ENCODE results near the gene FIG4.
A peak's percentile ranks its signal among the peaks of the same experiment; 100 is the strongest.
"Not testable (repeated sequence)": the region's sequence is repeated elsewhere in the genome, so short reads cannot be mapped to it uniquely, and the experiment has no call there.

FIG4 gene

DNA sequence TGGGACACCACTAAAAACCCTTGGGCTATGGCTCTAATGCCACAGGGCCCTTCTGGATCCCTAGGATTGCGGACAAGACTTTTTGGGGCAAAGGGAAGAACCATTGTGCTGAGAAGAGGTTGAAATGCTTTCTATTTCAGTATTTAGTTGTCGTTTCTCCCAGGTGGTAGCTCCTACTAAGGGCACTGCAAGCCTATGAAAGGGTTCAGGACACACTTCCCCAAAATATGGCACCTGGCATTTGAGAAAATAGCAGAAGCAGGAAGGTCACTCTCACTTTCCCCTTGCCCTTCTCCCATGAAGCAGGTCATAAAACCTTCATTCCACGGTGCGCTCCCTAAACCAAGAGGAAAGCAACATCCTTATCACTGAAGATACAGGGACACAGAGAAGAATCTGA lies 161.6 kb downstream of the FIG4 start:
- DNase-seq = no peak

DNA sequence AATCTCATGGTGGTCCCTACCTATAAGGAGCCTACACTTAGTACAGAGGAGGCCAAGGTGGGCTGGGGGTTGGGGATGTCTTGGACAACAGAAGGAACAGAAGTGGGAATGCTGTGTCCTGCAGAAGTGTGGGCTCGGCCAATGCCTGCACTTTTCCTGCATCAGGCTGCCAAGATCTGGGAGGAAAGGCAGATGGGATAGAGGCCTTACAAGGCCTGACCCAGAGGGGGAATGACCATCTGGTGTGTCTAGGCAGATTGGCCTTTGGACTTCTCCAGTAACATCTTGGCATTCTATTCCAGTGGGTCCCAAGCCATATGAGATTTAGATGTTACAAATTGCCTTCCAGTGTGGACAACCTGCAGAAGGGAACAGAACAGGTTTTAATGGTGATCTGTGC lies 162.3 kb downstream of the FIG4 start:
- DNase-seq = no peak

DNA sequence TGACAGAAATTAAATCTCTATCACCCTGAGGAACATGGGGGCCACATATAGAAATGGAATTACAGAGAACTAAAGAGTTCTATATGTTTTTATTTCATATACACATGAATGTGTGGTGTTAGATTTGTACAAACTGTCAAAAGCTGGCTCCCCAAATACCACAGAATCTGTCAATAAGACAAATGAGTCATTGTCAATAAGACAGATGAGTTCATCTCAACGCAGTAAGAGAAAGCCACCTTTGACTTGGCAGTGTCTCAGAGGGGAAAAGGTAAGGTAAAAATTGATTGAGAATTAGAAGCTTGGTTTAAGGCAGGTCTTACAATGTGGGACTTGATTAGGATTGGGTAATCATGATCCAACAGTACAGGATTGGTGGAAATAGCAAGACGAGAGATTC lies 162.9 kb downstream of the FIG4 start:
- DNase-seq = no peak

DNA sequence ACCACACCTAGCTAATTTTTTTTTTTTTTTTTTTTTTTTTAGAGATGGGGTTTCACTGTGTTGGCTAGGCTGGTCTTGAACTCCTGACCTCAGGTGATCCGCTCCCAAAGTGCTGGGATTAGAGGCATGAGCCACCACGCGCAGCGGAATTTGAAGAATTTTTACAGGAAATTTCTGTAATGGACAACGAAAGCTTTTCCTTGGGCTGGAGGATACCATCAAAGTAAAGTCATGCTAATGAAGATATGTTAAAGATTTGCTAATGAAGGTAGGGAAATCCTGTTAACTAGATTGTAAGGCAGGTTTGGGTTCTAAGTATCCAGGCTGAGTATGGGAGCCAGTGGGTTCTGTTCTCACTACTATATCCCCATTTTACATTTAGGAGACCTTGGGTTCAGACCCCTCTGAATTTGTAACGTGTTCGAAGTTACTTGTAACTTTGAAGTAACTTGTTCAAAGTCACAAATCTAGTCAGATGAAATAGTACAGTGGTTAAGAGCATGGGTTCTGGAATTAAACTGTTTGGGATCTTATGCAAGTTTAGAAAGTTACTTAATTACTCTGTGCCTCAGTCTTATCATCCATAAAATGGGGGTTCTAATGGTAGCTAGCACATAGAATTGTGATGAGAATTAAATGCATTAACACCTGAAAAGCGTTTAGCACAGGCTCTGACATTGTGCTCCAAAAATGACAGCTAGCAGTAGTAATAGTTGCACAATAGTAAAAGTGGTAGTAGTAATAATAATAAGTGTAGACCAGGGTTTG lies 163.6 kb downstream of the FIG4 start:
- DNase-seq = no peak

DNA sequence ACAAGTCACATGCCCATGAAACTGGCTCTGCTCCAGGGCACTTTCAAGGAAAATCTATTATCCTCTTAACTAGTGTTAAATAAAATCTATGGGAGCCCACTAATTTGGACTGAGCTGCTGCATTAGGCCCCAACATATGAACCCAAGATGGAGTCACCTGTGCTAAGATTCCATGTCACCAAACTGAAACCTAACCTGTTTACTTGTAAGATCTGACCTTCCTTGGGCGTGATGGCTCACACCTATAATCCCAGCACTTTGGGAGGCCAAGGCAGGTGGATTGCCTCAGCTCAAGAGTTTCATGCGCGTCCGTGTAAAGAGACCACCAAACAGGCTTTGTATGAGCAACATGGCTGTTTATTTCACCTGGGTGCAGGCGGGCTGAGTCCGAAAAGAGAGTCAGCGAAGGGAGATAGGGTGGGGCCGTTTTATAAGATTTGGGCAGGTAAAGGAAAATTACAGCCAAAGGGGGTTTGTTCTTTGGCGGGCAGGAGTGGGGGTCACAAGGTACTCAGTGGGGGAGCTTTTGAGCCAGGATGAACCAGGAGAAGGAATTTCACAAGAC lies 164.5 kb downstream of the FIG4 start:
- DNase-seq = not testable (repeated sequence)

DNA sequence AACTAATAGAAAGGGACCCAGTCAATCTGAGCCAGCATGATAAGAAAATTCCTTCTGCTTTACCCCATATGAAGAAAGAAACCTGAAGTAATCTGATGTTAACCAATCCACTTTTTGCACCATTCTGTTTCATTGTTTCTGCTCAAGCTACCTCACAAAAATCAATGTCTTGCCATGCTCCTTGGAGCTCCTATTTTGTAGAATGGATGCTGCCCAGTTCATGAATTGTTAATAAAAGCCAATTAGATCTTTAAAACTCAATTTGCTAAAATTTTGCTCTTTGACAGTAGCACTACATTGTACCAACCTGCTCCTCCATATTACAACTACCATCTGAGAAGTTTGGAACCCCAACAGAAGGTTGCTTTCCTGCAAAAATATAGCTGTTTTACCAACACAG lies 170.8 kb downstream of the FIG4 start:
- DNase-seq = no peak

DNA sequence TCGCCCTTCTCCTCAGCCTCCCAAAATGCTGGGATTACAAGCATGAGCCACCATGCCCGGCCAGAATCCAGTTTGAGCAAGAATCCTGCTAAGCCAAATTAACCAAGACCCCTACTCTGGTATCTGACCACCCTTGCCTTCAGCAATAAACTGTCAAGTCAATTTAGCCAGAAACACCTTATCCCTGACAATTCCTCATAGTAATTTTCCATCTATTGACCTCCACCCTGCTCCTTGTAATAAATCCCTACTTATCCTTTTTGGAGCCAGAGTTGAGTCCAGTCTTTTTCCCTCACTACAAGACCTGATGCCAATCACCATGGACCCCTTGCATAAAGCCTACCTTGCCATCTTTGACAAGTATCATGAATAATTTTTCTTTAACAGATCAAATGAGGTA lies 173.0 kb downstream of the FIG4 start:
- no peak for DNase-seq

DNA sequence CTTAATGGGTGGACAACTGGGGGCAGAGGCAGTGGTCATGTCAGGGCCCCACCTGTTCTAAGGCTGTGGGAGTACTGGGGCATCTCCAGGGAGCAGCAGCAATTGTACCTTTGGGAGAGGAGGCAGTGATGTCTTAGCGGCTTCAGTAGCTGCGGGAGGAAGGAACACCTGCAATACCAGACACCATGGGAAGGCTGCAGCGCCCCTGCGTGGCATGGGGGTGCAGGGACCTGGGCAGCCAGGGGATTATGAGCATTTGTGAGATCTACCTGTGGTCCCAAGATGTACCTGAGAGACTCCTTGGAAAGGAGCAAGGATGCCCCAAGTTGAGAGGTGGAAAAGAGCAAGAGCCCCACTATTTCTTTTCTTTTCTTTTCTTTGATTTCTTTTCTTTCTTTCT lies 174.9 kb downstream of the FIG4 start:
- no peak for DNase-seq

DNA sequence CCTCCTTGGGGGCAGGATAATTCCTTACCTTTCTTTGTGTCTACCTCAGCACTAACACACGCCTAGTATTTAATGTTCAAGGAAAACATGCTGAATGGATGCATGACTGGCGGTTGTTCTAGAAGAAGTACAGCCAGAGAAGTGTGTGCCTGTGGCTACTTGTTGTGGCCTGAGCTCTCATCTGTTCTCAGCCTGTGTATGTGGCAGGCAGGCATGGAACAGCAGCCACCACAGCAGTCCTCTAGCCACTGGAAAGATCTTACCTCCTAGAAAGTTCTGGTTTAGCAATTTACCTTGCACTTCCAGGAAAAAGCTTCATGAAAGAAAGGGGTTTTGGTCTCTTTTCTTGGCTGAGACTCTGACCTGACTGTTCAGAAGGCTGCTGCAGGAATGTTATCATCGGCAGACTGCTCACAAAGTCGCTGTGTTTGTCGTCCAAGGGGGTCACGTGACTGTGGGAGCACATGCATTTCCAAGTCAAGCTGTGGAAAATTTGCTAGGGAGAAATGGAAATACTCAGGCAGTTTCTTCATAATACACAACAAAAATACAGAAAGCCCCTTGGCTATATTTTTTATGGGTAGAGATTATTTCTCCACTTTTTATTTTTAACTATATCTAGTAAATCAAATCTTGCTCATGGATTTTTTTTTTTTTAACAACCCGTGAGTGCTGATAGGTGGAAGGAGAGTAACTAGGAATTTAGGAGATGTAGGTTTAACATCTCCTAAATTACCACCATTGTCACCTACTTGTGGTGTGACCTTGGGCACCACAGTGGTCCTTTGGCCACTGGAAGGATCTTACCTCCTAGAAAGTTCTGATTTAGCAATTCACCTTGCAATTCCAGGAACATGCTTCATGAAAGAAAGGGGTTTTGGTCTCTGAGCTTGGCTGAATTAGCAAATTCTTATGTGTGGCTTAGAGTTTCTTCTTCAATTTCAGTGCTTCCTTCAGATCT lies 176.2 kb downstream of the FIG4 start:
- peak in 55 of 56 donors; percentile 2 to 88 (median 61) for DNase-seq

DNA sequence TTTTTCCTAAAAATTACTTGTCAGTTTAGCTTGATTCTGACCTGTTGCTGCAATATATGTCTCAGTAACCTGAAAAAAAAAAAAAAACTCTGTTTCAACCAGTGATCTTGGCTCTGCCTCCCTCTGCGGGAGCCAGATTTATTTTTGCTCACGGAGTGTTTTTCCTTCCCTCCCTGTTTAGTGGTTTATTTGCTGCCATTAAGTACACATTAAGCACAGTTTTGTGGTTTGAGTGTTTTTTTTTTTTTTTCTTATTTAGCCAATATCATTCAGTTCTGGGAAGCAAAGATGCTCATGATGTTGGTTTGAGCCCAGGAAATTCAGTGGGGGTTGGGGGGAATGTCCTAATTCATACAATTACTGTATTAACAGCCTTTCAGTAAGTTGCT lies 176.9 kb downstream of the FIG4 start:
- no peak for DNase-seq

DNA sequence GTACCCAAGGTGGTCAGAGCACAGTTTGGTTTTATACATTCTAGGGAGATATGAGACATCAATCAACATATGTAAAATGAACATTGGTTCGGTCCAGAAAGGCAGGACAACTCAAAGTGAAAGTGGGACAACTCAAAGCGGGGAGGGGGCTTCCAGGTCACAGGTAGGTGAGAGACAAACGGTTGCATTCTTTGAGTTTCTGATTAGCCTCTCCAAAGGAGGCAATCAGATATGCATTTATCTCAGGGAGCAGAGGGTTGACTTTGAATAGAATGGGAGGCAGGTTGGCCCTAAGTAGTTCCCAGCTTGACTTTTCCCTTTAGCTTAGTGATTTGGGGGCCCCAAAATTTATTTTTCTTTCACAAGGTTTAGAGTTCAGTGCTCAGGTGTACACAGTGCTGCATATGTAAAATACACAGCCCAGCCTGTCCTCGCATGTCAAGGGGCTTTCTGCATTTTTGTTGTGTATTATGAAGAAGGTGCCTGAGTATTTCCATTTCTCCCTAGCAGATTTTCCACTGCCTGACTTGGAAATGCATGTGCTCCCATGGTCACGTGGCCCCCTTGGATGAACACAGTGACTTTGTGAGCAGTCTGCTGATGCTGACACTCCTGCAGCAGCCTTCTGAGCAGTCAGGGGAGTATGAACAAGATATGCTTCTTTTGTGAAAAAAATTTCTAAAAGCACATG lies 178.4 kb downstream of the FIG4 start:
- peak in 52 of 56 donors; percentile 6 to 85 (median 56) for DNase-seq

DNA sequence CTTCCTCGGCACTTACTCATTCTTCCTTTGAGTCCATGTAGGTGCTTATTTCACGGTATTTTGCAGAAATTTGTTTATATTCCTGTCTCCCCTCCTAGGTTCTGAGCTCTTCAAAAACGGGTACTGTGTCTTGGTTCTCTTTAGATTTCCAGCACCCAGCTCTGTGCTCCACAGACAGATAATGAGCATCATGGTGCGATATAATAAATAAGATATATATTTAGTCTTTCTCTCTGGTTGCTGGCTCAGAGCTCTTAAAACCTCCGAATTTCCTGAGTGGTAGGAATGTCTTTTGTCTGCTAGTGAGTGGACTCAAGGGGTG lies 179.0 kb downstream of the FIG4 start:
- no peak for DNase-seq

DNA sequence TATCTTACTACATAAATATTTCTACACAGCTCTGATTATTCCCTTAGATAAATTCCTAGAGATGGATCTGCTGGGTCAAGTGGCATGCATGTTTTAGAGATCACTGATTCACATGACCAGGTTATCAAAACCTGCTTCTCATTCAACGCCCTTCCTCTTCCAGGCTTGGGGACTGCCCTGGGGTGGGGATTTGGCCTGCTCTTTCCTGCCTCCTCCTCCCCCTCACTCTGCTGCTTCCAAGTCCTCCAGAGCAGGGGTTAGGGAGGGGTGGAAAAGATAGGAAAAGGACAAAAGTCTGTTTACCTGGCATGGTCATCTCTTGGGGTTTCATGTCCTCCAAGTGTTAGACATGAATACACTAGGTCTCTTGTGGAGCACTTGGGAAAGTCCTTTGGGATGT lies 181.5 kb downstream of the FIG4 start:
- DNase-seq = no peak

DNA sequence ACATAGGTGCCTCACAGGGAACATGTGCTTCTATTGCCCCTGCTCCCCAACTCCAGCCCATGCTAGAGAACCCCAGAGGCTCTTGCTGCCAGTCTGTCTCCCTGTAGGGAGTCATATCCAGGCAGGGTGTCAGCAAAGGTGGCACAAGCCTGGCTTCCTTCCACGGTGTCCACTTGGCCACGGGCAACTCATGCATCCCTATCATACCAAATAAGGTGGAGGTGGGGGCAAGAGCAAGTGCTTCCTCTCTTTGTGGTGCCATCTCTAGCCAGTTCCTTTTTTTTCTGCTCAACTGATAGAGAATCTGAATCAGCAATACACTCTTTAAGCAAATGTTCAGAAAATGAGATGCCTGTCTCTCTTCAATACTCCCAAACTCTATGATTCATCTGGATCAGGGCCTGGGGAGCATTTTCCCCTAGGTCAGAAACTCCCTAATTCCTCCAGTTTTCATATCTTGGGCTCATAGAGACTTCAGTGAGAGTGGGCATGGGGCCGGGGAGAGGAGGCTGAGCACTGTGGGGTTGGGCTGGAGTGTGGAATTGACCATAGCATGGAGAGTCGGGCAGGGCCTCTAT lies 182.0 kb downstream of the FIG4 start:
- no peak for DNase-seq

DNA sequence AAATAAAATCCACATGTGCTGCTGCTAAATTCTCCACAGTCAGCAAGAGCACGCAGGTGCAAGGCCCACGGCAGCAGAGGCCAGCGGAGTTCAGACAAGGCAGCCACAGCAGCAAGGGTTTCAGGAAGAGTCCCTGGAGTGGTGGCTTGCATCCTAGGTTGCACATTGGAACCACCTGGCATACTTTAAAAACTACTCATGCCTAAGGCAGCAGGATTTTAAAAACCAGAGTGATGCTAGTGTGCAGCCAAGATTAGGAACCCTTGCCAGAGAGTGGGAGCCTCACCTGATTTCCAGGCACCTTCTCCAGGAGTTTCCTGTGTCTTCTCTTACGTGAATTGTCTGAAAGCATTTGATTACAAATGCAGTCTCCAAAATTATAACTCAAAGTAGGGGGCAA lies 183.0 kb downstream of the FIG4 start:
- DNase-seq = no peak

DNA sequence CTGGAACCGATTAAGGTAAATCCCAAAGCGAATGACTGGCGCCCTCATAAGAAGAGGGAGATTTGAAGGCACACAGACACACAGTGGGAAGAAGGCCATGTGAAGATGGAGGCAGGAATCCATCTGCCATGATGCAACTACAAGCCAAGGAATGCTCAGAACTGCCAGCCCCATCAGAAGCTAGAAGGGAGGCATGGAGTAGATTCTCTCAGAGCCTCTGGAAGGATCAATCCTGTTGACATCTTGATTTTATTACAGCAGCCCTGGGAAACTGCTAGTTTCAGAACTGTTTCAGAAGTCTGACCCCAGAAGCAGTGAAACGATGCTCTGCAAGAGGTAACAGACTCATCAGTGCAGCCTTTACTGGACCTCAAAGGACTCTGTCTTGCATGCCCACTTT lies 183.5 kb downstream of the FIG4 start:
- no peak for DNase-seq
